ENCODE results near the gene MEGF6.

MEGF6 gene

GRCh38 chr1:3540876-3541275 lies 70.4 kb downstream of the MEGF6 start:
- Mint-ChIP-seq H3K4me3 (no peak overlapping the region), H3K27me3 (ENCODE audit: low read depth) (no peaks in the 10 kb centered on the region), H3K36me3 (ENCODE audit: low read depth) (no peaks in the 10 kb centered on the region), H3K9me3 (no peaks in the 10 kb centered on the region), H3K27ac (no peak overlapping the region), H3K4me1 (ENCODE audit: low read depth) (no peaks in the 10 kb centered on the region)
- DNase-seq (ENCODE audit: low spot score): no peak

DNA sequence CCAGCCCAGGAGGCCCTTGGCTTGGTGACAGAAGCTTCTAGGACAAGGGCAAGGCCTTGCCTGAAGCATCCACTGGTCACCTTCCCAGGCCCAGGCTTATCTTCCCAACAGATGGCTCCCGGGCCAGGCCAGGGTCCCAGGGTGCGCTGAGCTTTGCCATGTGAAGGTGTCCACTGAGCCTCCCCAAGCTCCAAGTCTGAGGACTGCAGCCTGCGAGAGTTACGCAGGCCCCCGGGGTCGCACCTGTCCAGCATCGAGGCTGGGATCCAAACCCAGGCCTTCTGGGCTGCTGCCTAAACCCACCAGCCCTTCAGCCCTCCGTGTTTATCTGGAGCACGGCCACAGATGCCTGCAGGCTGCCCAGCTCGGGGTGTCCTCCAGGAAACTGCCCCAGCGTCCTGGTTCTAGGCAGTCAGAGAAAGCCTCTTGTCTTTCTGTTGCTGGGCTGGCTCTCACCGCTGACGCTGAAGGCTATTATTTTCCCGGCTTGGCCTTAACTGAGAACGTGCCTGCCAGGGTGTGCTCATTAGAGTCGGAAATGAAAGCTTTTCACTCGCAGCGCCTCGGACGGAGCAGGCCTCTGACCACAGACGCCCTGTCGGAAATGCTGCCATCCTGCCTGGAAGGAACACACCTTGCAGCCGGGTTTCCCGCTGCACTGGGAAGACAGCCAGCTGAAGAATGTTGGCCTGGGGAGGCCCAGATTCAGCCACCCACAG lies 71.4 kb downstream of the MEGF6 start:
- Mint-ChIP-seq H3K9me3 (no peaks in the 10 kb centered on the region), H3K27ac (no peak overlapping the region), H3K4me1 (ENCODE audit: low read depth) (no peaks in the 10 kb centered on the region), H3K27me3 (ENCODE audit: low read depth) (no peaks in the 10 kb centered on the region), H3K4me3 (no peak overlapping the region), H3K36me3 (ENCODE audit: low read depth) (no peaks in the 10 kb centered on the region)
- DNase-seq (ENCODE audit: low spot score): no peak

- Mint-ChIP-seq H3K4me1 (ENCODE audit: low read depth) (no peaks in the 10 kb centered on the region), H3K27me3 (ENCODE audit: low read depth) (no peaks in the 10 kb centered on the region), H3K4me3 (no peak overlapping the region), H3K36me3 (ENCODE audit: low read depth) (no peaks in the 10 kb centered on the region), H3K9me3 (no peaks in the 10 kb centered on the region), H3K27ac (no peak overlapping the region)
- DNase-seq (ENCODE audit: low spot score): no peak
These were observed 73.9 kb downstream of the MEGF6 start for GRCh38 chr1:3537359-3537758.

DNA sequence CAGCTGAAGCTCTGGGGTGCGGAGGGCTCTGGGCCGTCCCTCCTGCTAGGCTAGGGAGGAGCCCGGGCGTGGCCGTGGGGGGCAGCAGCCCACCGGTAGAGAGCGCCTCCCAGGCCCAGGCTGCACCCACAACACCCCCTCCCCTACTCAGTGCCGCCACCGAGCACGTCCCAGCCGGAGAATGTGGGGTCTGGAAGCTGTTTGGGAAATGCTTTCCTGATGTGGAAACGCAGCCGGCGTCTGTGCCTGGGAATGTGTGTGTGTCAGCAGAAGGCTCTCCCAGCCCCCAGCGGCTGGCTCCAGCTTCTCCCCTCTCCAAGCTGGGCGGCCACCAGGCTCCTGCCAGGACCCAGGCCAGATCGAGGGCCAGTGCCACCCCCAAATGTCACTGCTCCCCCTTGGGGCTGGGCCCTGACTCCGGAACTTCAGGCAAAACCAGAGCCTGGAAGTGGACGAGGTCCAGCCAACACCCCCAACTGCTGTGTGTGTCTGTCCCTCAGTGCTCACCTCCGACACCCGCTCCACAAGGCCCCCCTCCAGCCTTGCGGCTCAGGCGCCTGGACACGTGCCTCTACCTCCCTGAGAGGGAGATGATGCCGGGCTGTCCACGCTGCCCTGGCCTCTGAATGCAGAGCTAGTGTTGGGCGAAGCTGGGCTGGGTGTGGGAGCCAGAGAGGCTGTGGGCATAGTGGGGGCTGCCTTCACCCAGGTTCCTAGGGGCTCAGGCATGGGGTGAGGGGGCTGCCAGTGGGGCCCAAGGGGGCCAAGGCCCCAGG lies 74.7 kb downstream of the MEGF6 start:
- Mint-ChIP-seq H3K9me3 (no peaks in the 10 kb centered on the region), H3K27me3 (ENCODE audit: low read depth) (no peaks in the 10 kb centered on the region), H3K27ac (no peak overlapping the region), H3K4me1 (ENCODE audit: low read depth) (no peaks in the 10 kb centered on the region), H3K36me3 (ENCODE audit: low read depth) (no peaks in the 10 kb centered on the region), H3K4me3 (no peak overlapping the region)
- DNase-seq (ENCODE audit: low spot score): no peak

DNA sequence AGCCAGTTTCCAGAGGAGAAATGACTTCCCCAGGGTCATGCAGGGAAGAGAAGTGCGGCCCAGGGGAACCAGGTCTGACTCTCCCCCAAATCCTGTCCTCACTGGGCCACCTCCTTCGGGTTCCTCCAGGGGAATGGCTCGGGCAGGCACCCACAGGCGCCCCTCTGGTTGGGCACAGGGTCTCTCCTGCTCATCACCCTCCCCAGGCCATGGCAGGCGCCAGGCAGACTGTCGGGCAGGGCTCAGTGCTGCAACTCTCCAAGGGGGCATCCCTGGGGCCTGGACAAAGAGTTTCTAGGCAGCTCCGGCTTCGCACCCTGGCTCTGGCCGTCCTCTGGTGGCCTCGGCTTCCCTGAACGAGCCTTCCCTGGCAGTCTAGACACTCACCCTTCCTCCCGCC lies 75.6 kb downstream of the MEGF6 start:
- no peak overlapping the region for H3K4me3 Mint-ChIP-seq
- H3K4me1 Mint-ChIP-seq (ENCODE audit: low read depth): peaks cover 2% of the 10 kb centered on the region
- H3K36me3 Mint-ChIP-seq (ENCODE audit: low read depth): no peaks in the 10 kb centered on the region
- no peak overlapping the region for H3K27ac Mint-ChIP-seq
- no peaks in the 10 kb centered on the region for H3K9me3 Mint-ChIP-seq
- H3K27me3 Mint-ChIP-seq (ENCODE audit: low read depth): peaks cover 2% of the 10 kb centered on the region
- no peak for DNase-seq (ENCODE audit: low spot score)

- peaks cover 6% of the 10 kb centered on the region for H3K4me1 Mint-ChIP-seq (ENCODE audit: low read depth)
- H3K36me3 Mint-ChIP-seq (ENCODE audit: low read depth): no peaks in the 10 kb centered on the region
- no peak for DNase-seq (ENCODE audit: low spot score)
- H3K4me3 Mint-ChIP-seq: no peak overlapping the region
- no peak overlapping the region for H3K27ac Mint-ChIP-seq
- H3K27me3 Mint-ChIP-seq (ENCODE audit: low read depth): peaks cover 2% of the 10 kb centered on the region
- H3K9me3 Mint-ChIP-seq: no peaks in the 10 kb centered on the region
These were observed 76.3 kb downstream of the MEGF6 start for GRCh38 chr1:3534803-3535637.

DNA sequence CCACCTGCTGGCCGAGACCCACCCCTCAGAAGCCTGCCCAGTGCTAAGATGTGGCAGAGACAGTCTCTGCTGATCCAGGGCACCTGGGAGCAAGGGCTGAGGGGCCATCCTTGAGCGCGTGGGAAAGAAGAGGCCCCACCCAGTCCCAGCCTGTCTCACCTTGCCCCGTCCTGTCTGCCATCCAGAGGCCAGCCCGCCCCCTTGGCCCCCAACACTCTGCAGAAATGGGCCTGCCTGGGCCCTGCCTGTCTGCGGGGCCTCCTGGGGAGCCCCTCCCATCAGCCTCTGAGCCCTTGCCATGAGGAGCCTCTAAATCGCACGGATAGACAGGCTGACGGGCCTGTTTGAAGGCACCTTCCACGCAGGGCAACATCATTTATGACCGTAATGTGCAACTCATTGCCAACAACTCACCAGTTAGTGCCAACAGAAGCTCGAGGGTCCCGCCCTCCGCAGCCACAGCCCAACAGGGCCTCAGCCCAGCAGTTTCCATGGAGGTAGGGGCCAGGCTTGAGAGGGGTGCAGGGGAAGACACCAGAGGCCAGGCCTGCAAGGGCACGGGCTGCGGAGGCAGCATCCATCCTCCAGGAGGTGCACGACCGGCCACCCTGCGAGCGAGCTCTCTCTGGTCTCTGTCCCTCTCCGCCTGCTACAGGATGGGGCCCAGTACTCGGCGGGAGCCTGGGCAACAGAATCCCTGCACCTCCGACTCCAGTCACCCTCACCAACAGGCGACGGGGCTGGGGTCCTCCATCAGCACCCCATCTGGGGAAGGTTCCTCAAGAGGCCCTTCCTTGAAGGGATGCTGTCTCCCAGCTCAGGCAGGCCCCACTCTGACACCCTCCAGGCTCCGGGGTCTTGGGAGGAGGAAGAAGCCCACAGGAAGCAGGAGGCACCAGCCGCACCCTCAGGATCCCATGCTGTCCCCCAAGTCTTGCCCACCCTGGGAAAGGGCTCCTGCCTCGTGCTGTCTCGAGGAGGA lies 78.0 kb downstream of the MEGF6 start:
- peaks cover 8% of the 10 kb centered on the region for H3K4me1 Mint-ChIP-seq (ENCODE audit: low read depth)
- H3K27ac Mint-ChIP-seq: no peak overlapping the region
- no peak for DNase-seq (ENCODE audit: low spot score)
- H3K27me3 Mint-ChIP-seq (ENCODE audit: low read depth): peaks cover 2% of the 10 kb centered on the region
- H3K36me3 Mint-ChIP-seq (ENCODE audit: low read depth): no peaks in the 10 kb centered on the region
- H3K9me3 Mint-ChIP-seq: no peaks in the 10 kb centered on the region
- H3K4me3 Mint-ChIP-seq: no peak overlapping the region

DNA sequence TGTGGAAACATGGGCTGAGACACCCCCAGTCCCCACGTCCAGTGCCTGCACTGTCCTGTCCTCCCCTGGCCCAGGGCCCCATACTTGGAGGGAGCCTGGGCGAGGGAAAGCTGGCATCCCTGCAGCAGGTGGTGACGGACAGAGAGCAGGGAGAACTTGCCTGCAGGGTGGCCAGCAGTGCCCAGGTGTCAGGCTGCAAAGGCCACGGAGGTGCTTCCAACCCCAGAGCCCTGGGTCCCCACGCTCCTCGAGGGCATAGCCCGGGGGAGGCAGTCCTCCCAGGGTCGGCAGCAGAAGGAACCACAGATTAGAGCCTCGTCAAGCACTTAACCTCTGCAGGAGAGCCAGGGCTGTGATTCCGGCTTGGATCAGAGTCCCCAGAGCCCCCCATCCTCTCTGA lies 79.4 kb downstream of the MEGF6 start:
- H3K4me1 Mint-ChIP-seq (ENCODE audit: low read depth): peaks cover 8% of the 10 kb centered on the region
- H3K27me3 Mint-ChIP-seq (ENCODE audit: low read depth): peaks cover 2% of the 10 kb centered on the region
- no peak for DNase-seq (ENCODE audit: low spot score)
- no peaks in the 10 kb centered on the region for H3K9me3 Mint-ChIP-seq
- H3K27ac Mint-ChIP-seq: no peak overlapping the region
- peak overlapping the region; percentile 36 for H3K4me3 Mint-ChIP-seq
- H3K36me3 Mint-ChIP-seq (ENCODE audit: low read depth): no peaks in the 10 kb centered on the region

- peak overlapping the region; percentile 82 for H3K4me3 Mint-ChIP-seq
- peak; percentile 57 for DNase-seq (ENCODE audit: low spot score)
- peaks cover 8% of the 10 kb centered on the region for H3K4me1 Mint-ChIP-seq (ENCODE audit: low read depth)
- H3K27ac Mint-ChIP-seq: peak overlapping the region; percentile 80
- peaks cover 2% of the 10 kb centered on the region for H3K27me3 Mint-ChIP-seq (ENCODE audit: low read depth)
- no peaks in the 10 kb centered on the region for H3K9me3 Mint-ChIP-seq
- H3K36me3 Mint-ChIP-seq (ENCODE audit: low read depth): no peaks in the 10 kb centered on the region
These were observed 80.1 kb downstream of the MEGF6 start for GRCh38 chr1:3530926-3531818.

- Mint-ChIP-seq H3K4me3 (peak overlapping the region; percentile 82), H3K9me3 (no peaks in the 10 kb centered on the region), H3K36me3 (ENCODE audit: low read depth) (no peaks in the 10 kb centered on the region), H3K27me3 (ENCODE audit: low read depth) (peaks cover 2% of the 10 kb centered on the region), H3K4me1 (ENCODE audit: low read depth) (peaks cover 8% of the 10 kb centered on the region), H3K27ac (no peak overlapping the region)
- no peak for DNase-seq (ENCODE audit: low spot score)
These were observed 81.0 kb downstream of the MEGF6 start for GRCh38 chr1:3530086-3530925.

DNA sequence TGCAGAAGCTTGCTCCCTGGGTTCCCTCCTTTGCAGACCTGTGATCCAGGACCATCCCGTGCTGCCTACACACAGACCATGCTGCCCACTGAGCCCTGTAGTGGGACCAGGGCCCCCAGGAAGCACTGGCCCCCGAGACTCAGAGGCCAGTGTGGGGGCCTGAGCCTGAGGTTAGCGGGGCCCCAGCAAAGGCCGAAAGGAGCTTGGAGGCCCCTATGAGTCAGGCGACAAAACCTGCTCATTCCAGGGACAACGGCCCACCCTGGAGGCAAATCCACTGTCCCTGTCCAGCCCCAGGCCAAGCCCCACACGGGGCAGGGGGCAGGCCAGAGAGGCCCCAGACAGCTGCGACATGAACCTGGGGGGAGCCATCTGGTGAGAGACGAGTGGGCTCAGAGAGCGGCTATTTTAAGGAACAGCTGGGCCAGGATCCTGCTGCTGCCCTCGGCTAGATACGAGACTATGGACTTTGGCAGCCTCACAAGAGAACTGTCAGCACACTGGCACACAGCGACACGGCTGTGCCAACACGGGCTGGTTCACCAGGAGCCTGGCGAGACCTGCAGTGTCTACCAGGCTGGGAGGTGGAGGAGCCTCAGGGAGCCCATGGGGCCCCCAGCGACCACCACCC lies 82.1 kb downstream of the MEGF6 start:
- DNase-seq (ENCODE audit: low spot score): no peak
- Mint-ChIP-seq H3K36me3 (ENCODE audit: low read depth) (no peaks in the 10 kb centered on the region), H3K4me1 (ENCODE audit: low read depth) (peaks cover 8% of the 10 kb centered on the region), H3K27ac (no peak overlapping the region), H3K27me3 (ENCODE audit: low read depth) (peaks cover 2% of the 10 kb centered on the region), H3K4me3 (peak overlapping the region; percentile 40), H3K9me3 (no peaks in the 10 kb centered on the region)
